Testis (tissue), 3 donors: ENCODE data around the gene PER2. TPM values are rescaled to one million over a fixed set of nuclear protein-coding genes. Genes with fewer than 3 reads are reported as not detected.

Experiments
- DNase-seq: peaks from one replicate; pipeline ENCODE4 v3.0.0-alpha.2; 2019
- H3K27ac ChIP-seq, 2 donors: fragments of 200-600 bp; sonication (generic); one replicate each; pipeline ENCODE4 v1.5.1; 2019
- H3K27me3 ChIP-seq: fragments of 200-600 bp; sonication (generic); one replicate; pipeline ENCODE4 v1.5.1; 2019
- H3K36me3 ChIP-seq: fragments of 200-600 bp; sonication (generic); one replicate; pipeline ENCODE4 v1.5.1; 2017; ENCODE audit warnings: low read depth; ENCODE audit errors: missing control alignments
- H3K4me1 ChIP-seq: fragments of 200-600 bp; sonication (generic); one replicate; pipeline ENCODE4 v1.5.1; 2019
- H3K4me3 ChIP-seq, 2 donors: fragments of 200-600 bp; sonication (generic); one replicate each; pipeline ENCODE4 v1.5.1; 2017 to 2019
- H3K9me3 ChIP-seq: fragments of 200-600 bp; sonication (generic); one replicate; pipeline ENCODE4 v1.5.1; 2017
- POLR2A ChIP-seq: fragments of 450-650 bp; IDR thresholded peaks from one replicate; pipeline ENCODE4 v1.6.1; 2017; ENCODE audit warnings: antibody characterized with exemption, mild to moderate bottlenecking, moderate library complexity
- WGBS, 2 donors: methylation state at CpG; one replicate each; pipeline ENCODE4 v1.1.5; 2018; 5-methylcytosine and 5-hydroxymethylcytosine counted together
- intact Hi-C: fragments of 100-400 bp; cut with DNase I; formaldehyde crosslinking; loops from one replicate; pipeline ENCODE4 v1.15.1; 2023; ENCODE audit warnings: low total_unique reads
- polyA plus RNA-seq: library from polyadenylated mRNA; stranded (reverse); fragments of 350-450 nt; fragmentation: Illumina TruSeq; extraction: RNeasy Lipid Tissue Mini Kit (QIAGEN cat#74804); gene quantifications from one replicate; pipeline ENCODE4 v1.2.3, GENCODE V29; 2014; ENCODE audit warnings: low read depth, low replicate concordance; ENCODE audit not compliant: insufficient read depth
- total RNA-seq, 2 donors: library from RNA; depleted of rRNA; stranded (reverse); fragments of >200 nt; gene quantifications; one replicate each; pipeline ENCODE4 v1.2.3, GENCODE V29; 2016
- TF ChIP-seq, protein P1 (sequence below), 3 experiments: fragments of 450-650 bp in 2 of 3; fragments of 200-600 bp in 1 of 3; sonication (generic) in 1 of 3; IDR thresholded peaks; one replicate each; pipeline ENCODE4 v1.5.1; 2016 to 2019; ENCODE audit warnings: antibody characterized with exemption in 3 of 3, mild to moderate bottlenecking in 2 of 3, moderate library complexity in 1 of 3

PER2 gene
- total and polyA plus RNA-seq, 3 donors from 2014 or later = 29.8 to 59.1 (median 55.5) TPM

- DNase-seq = no peak
- Histone ChIP-seq H3K9me3 (no peaks in the 10 kb centered on the region), H3K27ac (no peak overlapping the region), H3K4me3 (peak overlapping the region; percentile 31 to 58), H3K36me3 (no peaks in the 10 kb centered on the region), H3K27me3 (no peaks in the 10 kb centered on the region), H3K4me1 (peaks cover 25% of the 10 kb centered on the region)
- TF ChIP-seq POLR2A = no peak
- TF ChIP-seq, protein P1, sequence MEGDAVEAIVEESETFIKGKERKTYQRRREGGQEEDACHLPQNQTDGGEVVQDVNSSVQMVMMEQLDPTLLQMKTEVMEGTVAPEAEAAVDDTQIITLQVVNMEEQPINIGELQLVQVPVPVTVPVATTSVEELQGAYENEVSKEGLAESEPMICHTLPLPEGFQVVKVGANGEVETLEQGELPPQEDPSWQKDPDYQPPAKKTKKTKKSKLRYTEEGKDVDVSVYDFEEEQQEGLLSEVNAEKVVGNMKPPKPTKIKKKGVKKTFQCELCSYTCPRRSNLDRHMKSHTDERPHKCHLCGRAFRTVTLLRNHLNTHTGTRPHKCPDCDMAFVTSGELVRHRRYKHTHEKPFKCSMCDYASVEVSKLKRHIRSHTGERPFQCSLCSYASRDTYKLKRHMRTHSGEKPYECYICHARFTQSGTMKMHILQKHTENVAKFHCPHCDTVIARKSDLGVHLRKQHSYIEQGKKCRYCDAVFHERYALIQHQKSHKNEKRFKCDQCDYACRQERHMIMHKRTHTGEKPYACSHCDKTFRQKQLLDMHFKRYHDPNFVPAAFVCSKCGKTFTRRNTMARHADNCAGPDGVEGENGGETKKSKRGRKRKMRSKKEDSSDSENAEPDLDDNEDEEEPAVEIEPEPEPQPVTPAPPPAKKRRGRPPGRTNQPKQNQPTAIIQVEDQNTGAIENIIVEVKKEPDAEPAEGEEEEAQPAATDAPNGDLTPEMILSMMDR (IDR thresholded peaks at IDR 0.05) = no peak
- intact Hi-C loops = no loop called here
- 14 to 73% methylated on average over 3 to 58 of the region's 75 CpGs for WGBS, 2 donors
Measured at GRCh38 chr2:238238766-238239542, 49.5 kb downstream of the PER2 start.

DNA sequence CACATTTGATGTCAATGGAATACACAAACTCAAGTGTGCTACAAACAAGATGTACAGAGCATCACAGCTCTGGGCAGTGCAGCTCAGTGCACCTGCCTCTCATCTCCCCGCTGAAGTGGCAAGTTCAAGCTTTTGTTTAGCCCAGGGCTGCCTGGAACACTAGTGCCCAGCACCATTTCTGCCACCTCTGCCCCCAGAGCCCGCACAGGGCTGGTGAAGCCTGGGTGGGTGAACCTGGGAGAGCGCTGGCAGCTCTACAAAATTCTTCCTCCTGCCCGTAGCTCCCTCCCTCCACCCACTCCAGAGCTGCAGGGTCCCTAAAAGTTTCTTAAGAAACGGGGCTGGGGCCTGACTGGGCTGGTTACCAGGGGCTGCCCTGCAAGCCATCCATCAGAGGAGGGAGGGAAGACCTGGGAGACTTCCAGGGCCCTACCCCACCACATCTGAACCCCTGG, 50.1 kb downstream of the PER2 start:
- Histone ChIP-seq H3K9me3 (no peaks in the 10 kb centered on the region), H3K27me3 (no peaks in the 10 kb centered on the region), H3K27ac (no peak overlapping the region), H3K4me3 (no peak overlapping the region), H3K36me3 (no peaks in the 10 kb centered on the region), H3K4me1 (peaks cover 23% of the 10 kb centered on the region)
- WGBS, 2 donors = 67 to 74% methylated on average over 5 of the region's 5 CpGs
- intact Hi-C loops = no loop called here
- no peak for TF ChIP-seq POLR2A
- TF ChIP-seq, protein P1 (IDR thresholded peaks at IDR 0.05) = no peak
- DNase-seq = no peak

- 80 to 83% methylated on average over 5 to 11 of the region's 11 CpGs for WGBS, 2 donors
- DNase-seq = no peak
- Histone ChIP-seq H3K27me3 (no peaks in the 10 kb centered on the region), H3K4me3 (no peak overlapping the region), H3K4me1 (peaks cover 15% of the 10 kb centered on the region), H3K9me3 (no peaks in the 10 kb centered on the region), H3K27ac (no peak overlapping the region), H3K36me3 (no peaks in the 10 kb centered on the region)
- intact Hi-C loops = no loop called here
- no peak for TF ChIP-seq POLR2A
- TF ChIP-seq, protein P1 (IDR thresholded peaks at IDR 0.05) = no peak
Measured at GRCh38 chr2:238237431-238238135, 50.8 kb downstream of the PER2 start.

DNA sequence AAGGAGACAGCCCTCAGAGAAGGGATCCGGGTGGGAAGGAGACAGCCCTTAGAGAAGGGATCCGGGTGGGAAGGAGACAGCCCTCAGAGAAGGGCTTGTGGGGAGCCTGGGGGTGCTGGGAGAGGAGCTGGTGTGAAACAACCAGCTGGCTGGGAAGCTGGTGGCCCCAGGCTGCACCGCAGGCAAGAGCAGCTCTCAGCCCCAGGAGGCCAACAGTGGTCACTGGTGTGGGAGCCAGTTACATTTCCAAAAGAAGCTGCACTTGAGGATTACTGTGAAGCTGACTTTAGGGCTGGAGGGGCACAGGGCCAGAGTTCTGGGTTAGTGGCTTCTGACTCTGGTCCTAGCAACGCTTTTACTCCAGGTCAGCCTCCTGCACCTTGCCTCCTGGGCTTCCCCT, 51.8 kb downstream of the PER2 start:
- intact Hi-C loops = no loop called here

More for the DNA sequence above, 51.8 kb downstream of the PER2 start:
- Histone ChIP-seq H3K4me1 (peaks cover 7% of the 10 kb centered on the region), H3K4me3 (no peak overlapping the region), H3K9me3 (no peaks in the 10 kb centered on the region), H3K27me3 (no peaks in the 10 kb centered on the region), H3K27ac (no peak overlapping the region), H3K36me3 (no peaks in the 10 kb centered on the region)
- no peak for DNase-seq
- no peak for TF ChIP-seq POLR2A
- TF ChIP-seq, protein P1 (IDR thresholded peaks at IDR 0.05) = no peak
- WGBS, 2 donors = 77 to 91% methylated on average over 3 to 4 of the region's 4 CpGs
